IMR-90 (cell line): ENCODE measurements around the gene LRCH3. TPM values are rescaled to one million over a fixed set of nuclear protein-coding genes. Genes with fewer than 3 reads are reported as not detected.

ENCODE experiments used
- ATAC-seq: fragments of 200-7000 bp; cut with Tn5 transposase; 2 replicates; pipeline ENCODE4 v1.9.1; 2020; ENCODE audit warnings: low read depth, mild to moderate bottlenecking, moderate library complexity
- BruUV-seq: library from RNA; stranded (reverse); fragments of 400-500 nt; replicated peaks from 2 replicates; lab custom pipeline; 2021; lab: Mats Ljungman, UMichigan
- CTCF ChIA-PET: fragments of 300-600 bp; formaldehyde crosslinking; extraction: SDS; loops from one replicate; lab custom pipeline; 2021; ENCODE audit warnings: antibody characterized with exemption; lab: Yijun Ruan, JAX
- POLR2A ChIA-PET: fragments of 300-600 bp; sonication (Branson Sonifier 250); formaldehyde crosslinking; loops from one replicate; lab custom pipeline; 2022; ENCODE audit warnings: antibody characterized with exemption; ENCODE audit not compliant: unreplicated experiment; lab: Charles Lee
- DNase-seq: peaks from one replicate; pipeline ENCODE4 v3.0.0; 2013
- H2AFZ ChIP-seq: replicated peaks from 2 replicates; pipeline ENCODE3; 2013; ENCODE audit warnings: low read length, mild to moderate bottlenecking; ENCODE audit not compliant: poor library complexity
- H2AK5ac ChIP-seq: 2 replicates; pipeline ENCODE4 v1.6.1; 2013; ENCODE audit warnings: low read depth, low read length, inconsistent platforms
- H2AK9ac ChIP-seq: replicated peaks from 2 replicates; pipeline ENCODE3; 2013; ENCODE audit warnings: mild to moderate bottlenecking, low read depth, low read length, moderate library complexity; ENCODE audit not compliant: poor library complexity
- H2BK120ac ChIP-seq: 2 replicates; pipeline ENCODE4 v1.6.1; 2013; ENCODE audit warnings: low read depth, low read length, inconsistent platforms
- H2BK15ac ChIP-seq: 3 replicates; pipeline ENCODE4 v1.6.1; 2013; ENCODE audit warnings: low read depth, low read length, inconsistent platforms
- H2BK20ac ChIP-seq: 2 replicates; pipeline ENCODE4 v1.6.1; 2013; ENCODE audit warnings: low read depth, mild to moderate bottlenecking, inconsistent platforms, low read length, moderate library complexity
- H2BK5ac ChIP-seq: 2 replicates; pipeline ENCODE4 v1.6.1; 2013; ENCODE audit warnings: mild to moderate bottlenecking, low read depth, low read length, inconsistent platforms; ENCODE audit not compliant: poor library complexity, severe bottlenecking
- H3K14ac ChIP-seq: replicated peaks from 2 replicates; pipeline ENCODE4 v1.6.1; 2013; ENCODE audit warnings: low read depth, low read length, inconsistent platforms
- H3K18ac ChIP-seq: 2 replicates; pipeline ENCODE4 v1.6.1; 2013; ENCODE audit warnings: low read depth, low read length, control low read depth
- H3K23ac ChIP-seq: 2 replicates; pipeline ENCODE4 v1.6.1; 2013; ENCODE audit warnings: low read depth, low read length, inconsistent platforms
- H3K27ac ChIP-seq: 2 replicates; pipeline ENCODE4 v1.5.1; 2013; ENCODE audit warnings: mild to moderate bottlenecking, control low read depth, low read length; ENCODE audit not compliant: insufficient read depth
- H3K27me3 ChIP-seq: 2 replicates; pipeline ENCODE4 v1.6.1; 2013; ENCODE audit warnings: low read length; ENCODE audit not compliant: control insufficient read depth, insufficient read depth
- H3K36me3 ChIP-seq: 2 replicates; pipeline ENCODE4 v1.6.1; 2013; ENCODE audit warnings: low read length, mixed read lengths; ENCODE audit not compliant: control insufficient read depth, insufficient read depth
- H3K4ac ChIP-seq: 2 replicates; pipeline ENCODE4 v1.6.1; 2013; ENCODE audit warnings: low read depth, low read length, inconsistent platforms
- H3K4me1 ChIP-seq: 2 replicates; pipeline ENCODE4 v1.6.1; 2013; ENCODE audit warnings: low read length, mixed read lengths; ENCODE audit not compliant: control insufficient read depth, insufficient read depth
- H3K4me2 ChIP-seq: 2 replicates; pipeline ENCODE4 v1.6.1; 2013; ENCODE audit warnings: low read depth, mild to moderate bottlenecking, control low read depth, low read length, moderate library complexity
- H3K4me3 ChIP-seq: 2 replicates; pipeline ENCODE4 v1.5.1; 2013; ENCODE audit warnings: low read depth, mild to moderate bottlenecking, control low read depth, low read length, moderate library complexity; ENCODE audit not compliant: insufficient read depth
- H3K56ac ChIP-seq: 2 replicates; pipeline ENCODE4 v1.6.1; 2013; ENCODE audit warnings: low read length, inconsistent platforms; ENCODE audit not compliant: insufficient read depth; ENCODE audit errors: extremely low read depth
- H3K79me1 ChIP-seq, 2 experiments: 2 replicates each; pipeline ENCODE4 v1.6.1; 2013; ENCODE audit warnings: low read length in 2 of 2, inconsistent platforms in 1 of 2, low read depth in 1 of 2
- H3K9ac ChIP-seq: 2 replicates; pipeline ENCODE4 v1.6.1; 2013; ENCODE audit warnings: low read depth, low read length, control low read depth
- H3K9me1 ChIP-seq: 2 replicates; pipeline ENCODE4 v1.6.1; 2013; ENCODE audit warnings: low read length, inconsistent platforms; ENCODE audit not compliant: insufficient read depth
- H3K9me3 ChIP-seq: 2 replicates; pipeline ENCODE4 v1.6.1; 2013; ENCODE audit warnings: low read length; ENCODE audit not compliant: control insufficient read depth, insufficient read depth
- H4K20me1 ChIP-seq: 2 replicates; pipeline ENCODE4 v1.6.1; 2013; ENCODE audit warnings: low read length, inconsistent platforms; ENCODE audit not compliant: insufficient read depth
- H4K5ac ChIP-seq: 2 replicates; pipeline ENCODE4 v1.6.1; 2013; ENCODE audit warnings: mild to moderate bottlenecking, low read depth, low read length, control low read depth
- H4K8ac ChIP-seq, 2 experiments: 2 replicates each; pipeline ENCODE4 v1.6.1; 2013; ENCODE audit warnings: low read depth in 2 of 2, low read length in 2 of 2, control low read depth in 1 of 2, inconsistent platforms in 1 of 2
- H4K91ac ChIP-seq: 2 replicates; pipeline ENCODE4 v1.6.1; 2013; ENCODE audit warnings: low read depth, low read length, inconsistent platforms; ENCODE audit not compliant: insufficient read depth
- FOS ChIP-seq: fragments of 150-350 bp; IDR thresholded peaks from 2 replicates; pipeline ENCODE4 v1.6.1; 2016; ENCODE audit warnings: low read depth, low read length
- MAFK ChIP-seq: IDR thresholded peaks from 2 replicates; pipeline ENCODE4 v1.6.1; 2012; ENCODE audit warnings: low read depth, low read length, improper control_type of control experiment
- POLR2A ChIP-seq: IDR thresholded peaks from 2 replicates; pipeline ENCODE4 v1.6.1; 2012; ENCODE audit warnings: mild to moderate bottlenecking, low read depth, low read length
- RFX5 ChIP-seq: IDR thresholded peaks from 2 replicates; pipeline ENCODE4 v1.8.0; 2012; ENCODE audit warnings: low read depth, mild to moderate bottlenecking, low read length, moderate library complexity
- WGBS, 2 experiments: methylation state at CpG; one replicate each; pipeline versions ENCODE4 v1.1.5 to v1.1.7; 2013; ENCODE audit warnings: missing lambda C conversion rate in 2 of 2; ENCODE audit not compliant: insufficient read length in 1 of 2; ENCODE audit errors: extremely low coverage in 2 of 2; 5-methylcytosine and 5-hydroxymethylcytosine counted together
- dilution Hi-C: fragments of 300-500 bp; cut with HindIII; formaldehyde crosslinking; loops from one replicate; pipeline ENCODE4 v1.14.3; 2018; ENCODE audit warnings: low sequenced_read_pairs; ENCODE audit not compliant: unreplicated experiment
- in situ Hi-C: fragments of 300-500 bp; cut with MboI; formaldehyde crosslinking; loops from 3 replicates; pipeline ENCODE4 v1.14.3; 2019; ENCODE audit warnings: low sequenced_read_pairs, inconsistent platforms, mixed read lengths
- intact Hi-C: fragments of 100-400 bp; cut with micrococcal nuclease; formaldehyde crosslinking; loops from 2 replicates; pipeline ENCODE4 v1.10.0; 2022
- polyA plus RNA-seq, 3 experiments: library from polyadenylated mRNA; depleted of rRNA; stranded (reverse); fragments of >200 nt; gene quantifications; 2 replicates each; pipeline ENCODE4 v1.2.3, GENCODE V29; 2012; ENCODE audit warnings: low replicate concordance in 1 of 3
- total RNA-seq: library from RNA; depleted of rRNA; stranded (reverse); fragments of >200 nt; gene quantifications from 2 replicates; pipeline ENCODE4 v1.2.3, GENCODE V29; 2012
- TF ChIP-seq, protein P1 (sequence below): conservative IDR thresholded peaks from 2 replicates; pipeline ENCODE4 v1.5.1; 2012; ENCODE audit warnings: mild to moderate bottlenecking, low read depth, low read length, improper control_type of control experiment
- TF ChIP-seq, protein P2 (sequence below): fragments of 150-350 bp; IDR thresholded peaks from 2 replicates; pipeline ENCODE4 v1.6.1; 2016; ENCODE audit warnings: low read depth, mild to moderate bottlenecking, low read length, moderate library complexity, borderline replicate concordance
- TF ChIP-seq, protein P3 (sequence below): fragments of 150-350 bp; IDR thresholded peaks from 2 replicates; pipeline ENCODE4 v1.6.1; 2017; ENCODE audit warnings: mild to moderate bottlenecking, antibody characterized with exemption, low read length, low read depth

Gene LRCH3
- total and polyA plus RNA-seq, 2 of the 4 experiments (the other 2 are of a cell fraction) = 28.5 to 40.5 TPM

DNA sequence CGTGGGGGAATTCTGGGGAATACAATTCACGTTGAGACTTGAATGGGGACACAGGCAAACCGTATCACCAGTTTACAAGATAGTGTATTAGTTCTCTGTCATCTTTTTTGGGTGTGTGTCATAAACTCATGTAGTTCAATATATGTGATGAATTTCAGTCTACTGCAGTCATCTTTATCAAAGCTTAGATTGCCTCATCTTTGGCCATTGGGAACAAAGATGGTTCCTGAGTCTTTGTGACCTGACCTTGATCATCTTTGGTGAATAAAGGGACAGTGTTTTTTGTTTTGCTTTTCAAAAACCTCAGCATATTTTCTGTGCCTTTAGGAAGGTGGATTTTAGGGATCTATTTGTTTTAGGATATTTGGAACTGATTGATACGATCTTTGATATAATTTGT, 23.3 kb downstream of the LRCH3 start:
- no peak overlapping the region for H3K23ac ChIP-seq
- DNase-seq = no peak
- no peak overlapping the region for H3K56ac ChIP-seq
- TF ChIP-seq MAFK = no peak
- TF ChIP-seq, protein P1, sequence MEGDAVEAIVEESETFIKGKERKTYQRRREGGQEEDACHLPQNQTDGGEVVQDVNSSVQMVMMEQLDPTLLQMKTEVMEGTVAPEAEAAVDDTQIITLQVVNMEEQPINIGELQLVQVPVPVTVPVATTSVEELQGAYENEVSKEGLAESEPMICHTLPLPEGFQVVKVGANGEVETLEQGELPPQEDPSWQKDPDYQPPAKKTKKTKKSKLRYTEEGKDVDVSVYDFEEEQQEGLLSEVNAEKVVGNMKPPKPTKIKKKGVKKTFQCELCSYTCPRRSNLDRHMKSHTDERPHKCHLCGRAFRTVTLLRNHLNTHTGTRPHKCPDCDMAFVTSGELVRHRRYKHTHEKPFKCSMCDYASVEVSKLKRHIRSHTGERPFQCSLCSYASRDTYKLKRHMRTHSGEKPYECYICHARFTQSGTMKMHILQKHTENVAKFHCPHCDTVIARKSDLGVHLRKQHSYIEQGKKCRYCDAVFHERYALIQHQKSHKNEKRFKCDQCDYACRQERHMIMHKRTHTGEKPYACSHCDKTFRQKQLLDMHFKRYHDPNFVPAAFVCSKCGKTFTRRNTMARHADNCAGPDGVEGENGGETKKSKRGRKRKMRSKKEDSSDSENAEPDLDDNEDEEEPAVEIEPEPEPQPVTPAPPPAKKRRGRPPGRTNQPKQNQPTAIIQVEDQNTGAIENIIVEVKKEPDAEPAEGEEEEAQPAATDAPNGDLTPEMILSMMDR = no peak
- TF ChIP-seq, protein P2, sequence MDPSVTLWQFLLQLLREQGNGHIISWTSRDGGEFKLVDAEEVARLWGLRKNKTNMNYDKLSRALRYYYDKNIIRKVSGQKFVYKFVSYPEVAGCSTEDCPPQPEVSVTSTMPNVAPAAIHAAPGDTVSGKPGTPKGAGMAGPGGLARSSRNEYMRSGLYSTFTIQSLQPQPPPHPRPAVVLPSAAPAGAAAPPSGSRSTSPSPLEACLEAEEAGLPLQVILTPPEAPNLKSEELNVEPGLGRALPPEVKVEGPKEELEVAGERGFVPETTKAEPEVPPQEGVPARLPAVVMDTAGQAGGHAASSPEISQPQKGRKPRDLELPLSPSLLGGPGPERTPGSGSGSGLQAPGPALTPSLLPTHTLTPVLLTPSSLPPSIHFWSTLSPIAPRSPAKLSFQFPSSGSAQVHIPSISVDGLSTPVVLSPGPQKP = no peak
- TF ChIP-seq POLR2A = no peak
- no peak for TF ChIP-seq RFX5
- TF ChIP-seq FOS = no peak
- TF ChIP-seq, protein P3, sequence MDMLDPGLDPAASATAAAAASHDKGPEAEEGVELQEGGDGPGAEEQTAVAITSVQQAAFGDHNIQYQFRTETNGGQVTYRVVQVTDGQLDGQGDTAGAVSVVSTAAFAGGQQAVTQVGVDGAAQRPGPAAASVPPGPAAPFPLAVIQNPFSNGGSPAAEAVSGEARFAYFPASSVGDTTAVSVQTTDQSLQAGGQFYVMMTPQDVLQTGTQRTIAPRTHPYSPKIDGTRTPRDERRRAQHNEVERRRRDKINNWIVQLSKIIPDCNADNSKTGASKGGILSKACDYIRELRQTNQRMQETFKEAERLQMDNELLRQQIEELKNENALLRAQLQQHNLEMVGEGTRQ = no peak
- no peak for ATAC-seq
- H2AFZ ChIP-seq = no peak overlapping the region
- H2BK120ac ChIP-seq = no peak overlapping the region
- H2AK5ac ChIP-seq = no peak overlapping the region
- POLR2A ChIA-PET = no interaction called here
- dilution Hi-C loops (no loop called here), intact Hi-C loops (no loop called here), in situ Hi-C loops (no loop called here)
- H3K9me3 ChIP-seq = no peaks in the 10 kb centered on the region
- no peak overlapping the region for H3K18ac ChIP-seq
- H3K79me1 ChIP-seq = peaks cover 13 to 50% of the 10 kb centered on the region in 2 experiments; a peak in 3 of 4 replicates
- H4K20me1 ChIP-seq = peaks cover 36% of the 10 kb centered on the region
- BruUV-seq = no TSS peak
- H2BK20ac ChIP-seq = no peak overlapping the region
- peaks cover 7% of the 10 kb centered on the region; the same call in 1 of the 2 replicates for H3K4me1 ChIP-seq
- H3K4me2 ChIP-seq = no peak overlapping the region
- H3K27me3 ChIP-seq = no peaks in the 10 kb centered on the region
- no peak overlapping the region for H4K8ac ChIP-seq
- 0 out of 2 replicates have a peak, but pooled peaks cover 2% of the 10 kb centered on the region for H3K9me1 ChIP-seq
- H2AK9ac ChIP-seq = no peak overlapping the region
- no peak overlapping the region for H3K4me3 ChIP-seq
- CTCF ChIA-PET = no interaction called here
- no peak overlapping the region for H3K4ac ChIP-seq
- WGBS, 2 experiments = no CpG with 5 or more reads among the region's 4 CpGs
- H3K27ac ChIP-seq = no peak overlapping the region
- no peak overlapping the region for H3K9ac ChIP-seq
- H4K5ac ChIP-seq = no peak overlapping the region
- H3K14ac ChIP-seq = no peak overlapping the region
- no peaks in the 10 kb centered on the region for H3K36me3 ChIP-seq
- no peak overlapping the region for H2BK5ac ChIP-seq
- H2BK15ac ChIP-seq = no peak overlapping the region
- no peak overlapping the region for H4K91ac ChIP-seq
